Duodenal mucosa (tissue), 2 donors: ENCODE results near the gene TIGIT.

Experiments used
- H3K27ac ChIP-seq: one replicate; pipeline ENCODE4 v1.7.0; 2013; ENCODE audit warnings: low read depth, low read length
- H3K27me3 ChIP-seq, 2 donors: one replicate each; pipeline ENCODE4 v1.7.0; 2013; ENCODE audit warnings: low read length in 2 of 2, control low read depth in 1 of 2; ENCODE audit not compliant: insufficient read depth in 2 of 2, control insufficient read depth in 1 of 2
- H3K36me3 ChIP-seq, 2 donors: one replicate each; pipeline ENCODE4 v1.7.0; 2013; ENCODE audit warnings: low read length in 2 of 2, control low read depth in 1 of 2; ENCODE audit not compliant: insufficient read depth in 2 of 2, control insufficient read depth in 1 of 2
- H3K4me1 ChIP-seq, 2 donors: one replicate each; pipeline ENCODE4 v1.7.0; 2013; ENCODE audit warnings: low read length in 2 of 2, control low read depth in 1 of 2; ENCODE audit not compliant: insufficient read depth in 2 of 2, control insufficient read depth in 1 of 2
- H3K4me3 ChIP-seq, 2 donors: one replicate each; pipeline ENCODE4 v1.7.0; 2013; ENCODE audit warnings: low read length in 2 of 2, low read depth in 1 of 2
- H3K9ac ChIP-seq, 2 donors: one replicate each; pipeline ENCODE4 v1.7.0; 2013; ENCODE audit warnings: low read length in 2 of 2, low read depth in 1 of 2
- H3K9me3 ChIP-seq, 2 donors: one replicate each; pipeline ENCODE4 v1.7.0; 2013; ENCODE audit warnings: low read length in 2 of 2, control low read depth in 1 of 2; ENCODE audit not compliant: control insufficient read depth in 1 of 2

TIGIT gene

DNA sequence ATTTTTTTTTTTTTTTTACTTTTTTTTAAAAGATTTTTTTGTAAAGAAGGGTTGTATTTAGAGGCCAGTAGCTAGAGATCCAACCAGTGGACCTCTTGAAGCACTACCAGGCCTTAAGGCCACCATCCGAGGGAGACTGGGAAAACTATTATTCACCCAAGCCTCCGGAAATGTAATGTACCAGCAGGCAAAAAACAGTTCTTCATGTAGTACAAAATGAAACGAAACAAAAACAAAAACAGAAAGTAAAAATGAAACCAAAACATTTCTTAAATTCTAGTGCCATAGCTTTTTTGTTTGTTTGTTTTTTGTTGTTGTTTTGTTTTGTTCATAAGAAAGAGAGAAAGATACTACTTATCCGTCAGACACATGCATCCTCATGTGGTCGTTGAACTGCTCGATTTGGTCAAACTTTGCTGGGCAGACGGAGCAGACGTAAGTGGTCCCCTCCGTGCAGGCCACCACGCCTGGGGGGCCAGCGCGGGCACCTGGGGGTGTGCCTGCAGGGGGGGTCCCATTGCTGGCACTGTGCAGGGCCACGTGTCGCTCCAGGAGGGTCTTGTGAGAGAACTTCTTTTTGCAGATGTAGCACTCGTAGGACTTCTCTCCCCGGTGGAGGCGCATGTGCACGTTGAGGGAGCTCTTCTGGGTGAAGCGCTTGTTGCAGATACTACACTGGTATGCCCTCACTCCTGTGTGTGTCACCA lies 45.0 kb downstream of the TIGIT start:
- Histone ChIP-seq H3K4me3 (no peak overlapping the region), H3K27ac (no peak overlapping the region), H3K36me3 (peaks cover 3 to 10% of the 10 kb centered on the region in 2 donors)

GRCh38 chr3:114344492-114344891 lies 50.7 kb downstream of the TIGIT start:
- no peaks in the 10 kb centered on the region for H3K9me3 ChIP-seq

More for the DNA sequence above, 45.0 kb downstream of the TIGIT start:
- Histone ChIP-seq H3K9me3 (no peaks in the 10 kb centered on the region), H3K4me1 (no peaks in the 10 kb centered on the region), H3K27me3 (no peaks in the 10 kb centered on the region), H3K9ac (no peak overlapping the region)

DNA sequence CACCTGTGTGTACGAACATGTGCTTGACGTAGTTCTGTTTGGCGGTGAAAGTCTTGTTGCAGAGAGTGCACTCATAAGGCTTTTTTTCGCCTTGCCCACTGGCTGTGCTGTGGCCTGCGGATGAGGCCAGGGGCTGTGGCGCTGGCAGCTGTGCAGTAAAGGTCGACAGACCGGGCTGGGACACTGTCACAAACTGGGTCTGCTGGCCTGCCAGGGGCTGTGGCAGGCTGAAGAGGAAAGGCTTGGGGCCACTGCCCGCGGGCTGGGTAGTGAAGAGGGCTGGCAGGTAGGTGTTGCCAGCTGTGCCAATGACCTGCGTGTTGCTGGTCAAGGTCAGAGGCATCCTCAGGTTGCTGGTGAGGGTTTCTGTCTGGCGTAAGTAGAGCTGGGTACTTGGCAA lies 56.4 kb downstream of the TIGIT start:
- peaks cover 12 to 29% of the 10 kb centered on the region in 2 donors for H3K36me3 ChIP-seq
- no peak overlapping the region for H3K9ac ChIP-seq
- no peaks in the 10 kb centered on the region for H3K4me1 ChIP-seq
- H3K27ac ChIP-seq = no peak overlapping the region
- no peak overlapping the region for H3K4me3 ChIP-seq
- H3K27me3 ChIP-seq = no peaks in the 10 kb centered on the region
- peaks cover 0 to 2% of the 10 kb centered on the region in 2 donors for H3K9me3 ChIP-seq

More at GRCh38 chr3:114344492-114344891, 50.7 kb downstream of the TIGIT start:
- Histone ChIP-seq H3K27me3 (no peaks in the 10 kb centered on the region), H3K4me3 (no peak overlapping the region), H3K9ac (no peak overlapping the region), H3K36me3 (peaks cover 0 to 4% of the 10 kb centered on the region in 2 donors), H3K4me1 (no peaks in the 10 kb centered on the region), H3K27ac (no peak overlapping the region)

- H3K36me3 ChIP-seq = peaks cover 12 to 29% of the 10 kb centered on the region in 2 donors
- H3K27me3 ChIP-seq = no peaks in the 10 kb centered on the region
- no peak overlapping the region for H3K4me3 ChIP-seq
- no peaks in the 10 kb centered on the region for H3K4me1 ChIP-seq
- peaks cover 0 to 2% of the 10 kb centered on the region in 2 donors for H3K9me3 ChIP-seq
- no peak overlapping the region for H3K27ac ChIP-seq
- H3K9ac ChIP-seq = no peak overlapping the region
Measured at GRCh38 chr3:114350690-114351089, 56.9 kb downstream of the TIGIT start.

GRCh38 chr3:114351123-114351821 lies 57.4 kb downstream of the TIGIT start:
- H3K9ac ChIP-seq = no peak overlapping the region
- H3K4me1 ChIP-seq = no peaks in the 10 kb centered on the region
- H3K9me3 ChIP-seq = peaks cover 0 to 2% of the 10 kb centered on the region in 2 donors
- H3K27ac ChIP-seq = no peak overlapping the region
- no peak overlapping the region for H3K4me3 ChIP-seq
- no peaks in the 10 kb centered on the region for H3K27me3 ChIP-seq
- peaks cover 13 to 29% of the 10 kb centered on the region in 2 donors for H3K36me3 ChIP-seq

DNA sequence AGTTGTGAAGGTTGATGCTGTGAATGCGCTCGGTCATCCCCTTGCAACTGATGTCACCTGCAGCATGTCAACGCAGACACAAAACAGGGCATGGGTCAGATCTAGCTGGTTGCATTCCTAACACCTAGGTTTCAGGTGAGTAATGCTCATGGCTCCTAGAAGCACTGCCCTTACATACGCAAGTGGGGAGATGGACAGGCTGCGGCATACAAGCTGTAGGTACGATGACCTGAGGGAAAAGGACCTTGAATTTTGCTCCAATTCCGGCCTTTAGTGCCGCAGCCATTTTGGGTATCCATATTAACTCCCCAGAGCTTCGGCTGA lies 58.0 kb downstream of the TIGIT start:
- Histone ChIP-seq H3K9me3 (peaks cover 0 to 2% of the 10 kb centered on the region in 2 donors), H3K36me3 (peaks cover 16 to 29% of the 10 kb centered on the region in 2 donors), H3K4me3 (no peak overlapping the region), H3K27me3 (no peaks in the 10 kb centered on the region), H3K9ac (no peak overlapping the region), H3K4me1 (no peaks in the 10 kb centered on the region), H3K27ac (no peak overlapping the region)

- Histone ChIP-seq H3K9ac (no peak overlapping the region), H3K9me3 (peaks cover 0 to 2% of the 10 kb centered on the region in 2 donors), H3K36me3 (peaks cover 14 to 15% of the 10 kb centered on the region in 2 donors), H3K27ac (no peak overlapping the region), H3K4me3 (no peak overlapping the region), H3K4me1 (no peaks in the 10 kb centered on the region), H3K27me3 (no peaks in the 10 kb centered on the region)
Measured at GRCh38 chr3:114355653-114356052, 61.8 kb downstream of the TIGIT start.

DNA sequence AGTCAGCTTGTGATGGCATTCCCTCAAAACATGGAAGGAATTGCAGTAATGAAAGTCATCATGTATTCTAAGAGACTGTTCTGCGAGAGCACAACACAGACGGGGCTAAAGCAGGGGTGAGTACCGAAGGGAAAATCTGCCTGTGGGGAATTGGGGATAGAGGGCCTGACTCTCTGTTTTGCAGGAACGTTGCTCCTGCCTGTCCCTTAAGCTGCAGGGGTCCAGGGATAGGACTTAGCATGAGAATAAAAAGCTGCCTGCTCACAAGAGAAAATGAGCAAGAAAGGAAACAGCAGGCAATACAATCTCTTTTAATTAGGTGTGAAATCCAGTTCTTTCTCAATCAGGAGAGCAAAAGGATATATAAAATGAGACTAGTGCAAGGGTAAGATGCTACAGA lies 62.2 kb downstream of the TIGIT start:
- H3K27me3 ChIP-seq = no peaks in the 10 kb centered on the region
- peaks cover 0 to 2% of the 10 kb centered on the region in 2 donors for H3K9me3 ChIP-seq
- H3K4me1 ChIP-seq = no peaks in the 10 kb centered on the region
- no peak overlapping the region for H3K9ac ChIP-seq
- H3K36me3 ChIP-seq = peaks cover 10 to 11% of the 10 kb centered on the region in 2 donors
- H3K27ac ChIP-seq = no peak overlapping the region
- no peak overlapping the region for H3K4me3 ChIP-seq

DNA sequence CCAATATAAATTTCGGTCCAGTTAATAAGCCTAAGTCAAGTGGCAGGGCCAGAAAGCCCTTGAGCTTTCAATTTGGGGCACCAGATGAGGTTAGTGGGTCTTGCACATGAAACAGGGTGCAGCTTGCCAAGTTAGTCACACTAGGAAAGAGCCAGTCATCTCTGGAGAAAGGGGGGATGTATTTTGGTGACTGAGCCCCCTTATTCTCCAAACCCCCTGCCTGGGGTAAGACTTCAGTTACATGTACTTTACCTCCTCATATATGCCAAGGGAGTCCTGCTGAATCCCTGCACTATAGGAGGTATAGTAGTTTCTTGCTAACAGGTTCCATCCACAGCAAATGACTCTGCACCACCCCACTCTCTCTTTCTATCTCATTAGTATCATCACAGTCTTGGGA lies 62.7 kb downstream of the TIGIT start:
- H3K4me1 ChIP-seq = no peaks in the 10 kb centered on the region
- H3K9me3 ChIP-seq = peaks cover 0 to 2% of the 10 kb centered on the region in 2 donors
- H3K4me3 ChIP-seq = no peak overlapping the region
- no peaks in the 10 kb centered on the region for H3K27me3 ChIP-seq
- H3K36me3 ChIP-seq = peaks cover 5 to 8% of the 10 kb centered on the region in 2 donors
- no peak overlapping the region for H3K27ac ChIP-seq
- H3K9ac ChIP-seq = no peak overlapping the region
